GM12878 (cell line): ENCODE results near the gene SLC41A1. TPM values are rescaled to one million over a fixed set of nuclear protein-coding genes. Genes with fewer than 3 reads are reported as not detected.

ENCODE experiments used
- ATAC-seq: fragments of 200-7000 bp; cut with Tn5 transposase; 3 replicates; pipeline ENCODE4 v1.9.1; 2020; ENCODE audit warnings: mild to moderate bottlenecking, moderate library complexity
- BruUV-seq: library from RNA; stranded (reverse); fragments of 400-500 nt; replicated peaks from 2 replicates; lab custom pipeline; 2021; lab: Mats Ljungman, UMichigan
- CTCF ChIA-PET: fragments of 300-600 bp; sonication (Branson Sonifier 250); formaldehyde crosslinking; extraction: SDS; loops from one replicate; lab custom pipeline; 2021; ENCODE audit warnings: inconsistent platforms; lab: Yijun Ruan, JAX
- POLR2A ChIA-PET: fragments of 350-600 bp; formaldehyde crosslinking; extraction: SDS; loops from one replicate; lab custom pipeline; 2021; ENCODE audit warnings: inconsistent platforms; lab: Charles Lee
- RAD21 ChIA-PET: fragments of 300-600 bp; sonication (Branson Sonifier 250); formaldehyde crosslinking; loops from one replicate; lab custom pipeline; 2023; ENCODE audit warnings: antibody characterized with exemption; ENCODE audit not compliant: unreplicated experiment; lab: Charles Lee
- SMC1A ChIA-PET: fragments of 300-600 bp; sonication (Branson Sonifier 250); formaldehyde crosslinking; loops from one replicate; lab custom pipeline; 2023; ENCODE audit not compliant: unreplicated experiment, uncharacterized antibody; lab: Charles Lee
- DNase-seq: peaks from one replicate; pipeline ENCODE4 v3.0.0-alpha.2; 2011; ENCODE audit warnings: low read depth, low spot score
- FAIRE-seq: peaks from 3 replicates; lab custom pipeline; 2011; peaks lifted over from hg19 to GRCh38; lab: Jason Lieb, UNC
- H2AFZ ChIP-seq: 2 replicates; pipeline ENCODE4 v1.6.0; 2011; ENCODE audit warnings: low read depth, low read length, control low read depth; ENCODE audit not compliant: control insufficient read depth
- H3K27ac ChIP-seq: 2 replicates; pipeline ENCODE4 v1.5.1; 2011; ENCODE audit warnings: control low read depth; ENCODE audit not compliant: control insufficient read depth, insufficient read depth
- H3K27me3 ChIP-seq, 2 experiments: replicated peaks in 1 of 2; 2 replicates each; pipeline versions ENCODE4 v1.6.0 to v1.6.1; 2011; ENCODE audit warnings: low read length in 1 of 2; ENCODE audit not compliant: control insufficient read depth in 2 of 2, insufficient read depth in 2 of 2
- H3K36me3 ChIP-seq, 2 experiments: 2 replicates each; pipeline ENCODE4 v1.5.1; 2011; ENCODE audit warnings: low read length in 1 of 2; ENCODE audit not compliant: control insufficient read depth in 2 of 2, insufficient read depth in 2 of 2
- H3K4me1 ChIP-seq: 2 replicates; pipeline ENCODE4 v1.6.1; 2011; ENCODE audit warnings: mild to moderate bottlenecking, low read length, moderate library complexity, mixed read lengths; ENCODE audit not compliant: control insufficient read depth, insufficient read depth
- H3K4me2 ChIP-seq: 2 replicates; pipeline ENCODE4 v1.6.0; 2011; ENCODE audit warnings: control low read depth; ENCODE audit not compliant: control insufficient read depth, insufficient read depth
- H3K4me3 ChIP-seq: fragments of 200-600 bp; sonication (generic); 2 replicates; pipeline ENCODE4 v1.5.1; 2016
- H3K79me2 ChIP-seq: 2 replicates; pipeline ENCODE4 v1.6.0; 2011; ENCODE audit warnings: low read length; ENCODE audit not compliant: control insufficient read depth, insufficient read depth
- H3K9ac ChIP-seq: 2 replicates; pipeline ENCODE4 v1.8.0; 2011; ENCODE audit warnings: low read length, control low read depth, mixed read lengths; ENCODE audit not compliant: control insufficient read depth, insufficient read depth
- H3K9me3 ChIP-seq: replicated peaks from 3 replicates; pipeline ENCODE4 v1.5.1; 2011; ENCODE audit warnings: mild to moderate bottlenecking, low read length; ENCODE audit not compliant: control insufficient read depth, insufficient read depth
- H4K20me1 ChIP-seq: 2 replicates; pipeline ENCODE4 v1.6.0; 2011; ENCODE audit not compliant: control insufficient read depth, insufficient read depth
- BRCA1 ChIP-seq: IDR thresholded peaks from 2 replicates; pipeline ENCODE4 v1.6.1; 2011; ENCODE audit warnings: low read depth, low read length, improper control_type of control experiment
- EGR1 ChIP-seq, 2 experiments: IDR thresholded peaks; 1 replicate in 1 of 2; 2 replicates in 1 of 2; pipeline ENCODE4 v1.6.1; 2011 to 2012; ENCODE audit warnings: low read depth in 2 of 2, low read length in 2 of 2, borderline replicate concordance in 1 of 2, mild to moderate bottlenecking in 1 of 2, moderate library complexity in 1 of 2
- ESRRA ChIP-seq: IDR thresholded peaks from 2 replicates; pipeline ENCODE4 v1.6.1; 2012; ENCODE audit warnings: mild to moderate bottlenecking, low read length, improper control_type of control experiment
- MEF2B ChIP-seq: fragments of 450-650 bp; IDR thresholded peaks from 2 replicates; pipeline ENCODE4 v1.6.1; 2018; ENCODE audit warnings: mild to moderate bottlenecking, moderate library complexity; ENCODE audit not compliant: partially characterized antibody, poor library complexity, severe bottlenecking
- MYC ChIP-seq: IDR thresholded peaks from 2 replicates; pipeline ENCODE4 v1.6.1; 2011; ENCODE audit warnings: mild to moderate bottlenecking, low read length, moderate library complexity, inconsistent platforms; ENCODE audit not compliant: insufficient read depth, insufficient replicate concordance, insufficient read length, severe bottlenecking
- NFYA ChIP-seq: IDR thresholded peaks from 2 replicates; pipeline ENCODE4 v1.6.1; 2011; ENCODE audit warnings: low read depth, mild to moderate bottlenecking, low read length, improper control_type of control experiment, borderline replicate concordance
- POU2F2 ChIP-seq: IDR thresholded peaks from 3 replicates; pipeline ENCODE4 v1.6.1; 2011; ENCODE audit warnings: low read depth, mild to moderate bottlenecking, low read length, borderline replicate concordance
- RUNX3 ChIP-seq: IDR thresholded peaks from 2 replicates; pipeline ENCODE4 v1.6.1; 2012; ENCODE audit warnings: low read length, inconsistent platforms
- SMARCA5 ChIP-seq: fragments of 450-650 bp; IDR thresholded peaks from 2 replicates; pipeline ENCODE4 v1.6.1; 2017; ENCODE audit warnings: mild to moderate bottlenecking
- WGBS: methylation state at CpG from one replicate; pipeline ENCODE4 v1.1.6; 2016; ENCODE audit warnings: low lambda C conversion rate; ENCODE audit not compliant: insufficient replicate concordance, insufficient coverage; ENCODE audit errors: missing lambda C conversion rate; 5-methylcytosine and 5-hydroxymethylcytosine counted together
- in situ Hi-C: fragments of 300-500 bp; cut with MboI; formaldehyde crosslinking; loops from 9 replicates; pipeline ENCODE4 v1.14.3; 2018; ENCODE audit warnings: mixed read lengths
- intact Hi-C: fragments of 100-400 bp; cut with micrococcal nuclease; formaldehyde crosslinking; loops from one replicate; pipeline ENCODE4 v1.14.2; 2022; ENCODE audit not compliant: unreplicated experiment
- polyA plus RNA-seq, 11 experiments: library from polyadenylated mRNA; depleted of rRNA in 4 of 11; unstranded in 6 of 11; stranded (reverse) in 5 of 11; fragments of >200 nt; fragmentation: Nextera tagmentation in 4 of 11; fragmentation: Illumina TruSeq in 1 of 11; extraction: Ambion mirVana in 4 of 11; extraction: Trizol in 1 of 11; gene quantifications; 1 replicate in 1 of 11; 2 replicates in 10 of 11; pipeline versions ENCODE4 v1.2.1 to v1.2.3, GENCODE V29; 2011 to 2016; ENCODE audit warnings: inconsistent platforms in 2 of 11, missing spikeins in 2 of 11, low read depth in 1 of 11
- total RNA-seq, 4 experiments: library from RNA; depleted of rRNA in 3 of 4; stranded (reverse); fragments of >200 nt in 3 of 4; fragmentation: Illumina TruSeq in 1 of 4; extraction: Trizol in 1 of 4; gene quantifications; 2 replicates each; pipeline versions ENCODE4 v1.2.1 to v1.2.3, GENCODE V29; 2013 to 2021
- TF ChIP-seq, protein P1 (sequence below): fragments of 150-350 bp; IDR thresholded peaks from 2 replicates; pipeline ENCODE4 v1.6.1; 2014; ENCODE audit warnings: mild to moderate bottlenecking, low read depth, low read length
- TF ChIP-seq, protein P2 (sequence below): fragments of 450-650 bp; IDR thresholded peaks from 2 replicates; pipeline ENCODE4 v1.6.1; 2017; ENCODE audit warnings: antibody characterized with exemption, mild to moderate bottlenecking, moderate library complexity
- TF ChIP-seq, protein P3 (sequence below): fragments of 450-650 bp; formaldehyde crosslinking; IDR thresholded peaks from 2 replicates; pipeline ENCODE4 v1.4.0; 2022; ENCODE audit warnings: mild to moderate bottlenecking, moderate library complexity

Gene SLC41A1
- total and polyA plus RNA-seq, 10 of the 15 experiments (the other 5 are each of a cell fraction or from before 2014, with no cell fraction given) = 0.13 to 11.3 (median 0.42) TPM

DNA sequence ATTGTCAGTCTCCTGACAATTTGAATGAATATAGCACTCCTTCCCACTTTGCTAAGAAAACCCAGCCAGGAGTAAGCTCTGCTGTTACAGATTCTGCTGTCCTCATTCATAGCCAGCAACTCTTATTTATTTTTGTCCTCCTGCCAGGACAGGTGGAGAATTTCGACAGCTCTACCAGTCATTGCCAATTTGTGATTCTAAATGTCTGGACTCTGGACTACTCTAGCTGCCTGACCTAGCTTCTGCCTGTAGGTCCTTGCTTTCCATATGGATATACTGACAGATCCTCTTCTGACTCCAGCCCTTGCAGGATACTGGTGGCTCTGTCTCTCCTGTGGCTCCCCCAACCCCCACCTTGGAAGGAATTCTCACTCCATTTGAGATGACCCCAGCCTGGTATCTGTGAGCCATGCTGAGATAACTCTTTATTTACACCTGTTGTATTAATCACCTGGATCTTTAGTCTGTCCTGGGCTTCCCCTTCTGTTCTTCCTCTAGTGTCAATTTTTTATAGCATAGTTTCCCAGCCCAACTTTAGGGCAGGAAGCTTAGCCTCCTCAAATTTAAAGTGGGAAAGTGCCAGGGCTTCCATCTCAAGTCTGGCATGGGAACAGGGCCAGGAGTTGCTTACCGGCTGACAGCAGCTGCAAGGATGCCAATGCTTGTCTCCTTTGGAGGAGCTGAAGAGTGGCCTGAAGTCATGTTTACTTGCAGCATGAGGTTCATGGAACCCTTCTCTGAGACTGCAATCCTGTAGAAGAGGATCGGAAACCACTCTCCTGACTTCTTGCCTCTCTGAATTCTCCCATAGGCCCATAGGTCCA, 30.2 kb upstream of the SLC41A1 start:
- ChIA-PET SMC1A (interaction anchor here (0.6 kb wide), 1 partner anchor 585 kb away, joined by 4 read pairs; no protein-coding TSS in a partner anchor), CTCF (no interaction called here), POLR2A (interaction anchor here (0.6 kb wide), 1 partner anchor 868 kb away, joined by 4 read pairs; no protein-coding TSS in a partner anchor), RAD21 (no interaction called here)
- WGBS = 65% methylated on average over 3 of the region's 3 CpGs
- no TSS peak for BruUV-seq
- ATAC-seq (no peak), FAIRE-seq (no peak), DNase-seq (no peak)
- no peak overlapping the region for H3K9ac ChIP-seq
- H3K4me2 ChIP-seq = no peak overlapping the region
- H3K9me3 ChIP-seq = no peaks in the 10 kb centered on the region
- no peaks in the 10 kb centered on the region for H4K20me1 ChIP-seq
- intact Hi-C loops (no loop called here), in situ Hi-C loops (no loop called here)
- H3K79me2 ChIP-seq = no peaks in the 10 kb centered on the region
- no peaks in the 10 kb centered on the region for H3K4me1 ChIP-seq
- H3K27me3 ChIP-seq = no peaks in the 10 kb centered on the region; a peak in 1 of 4 replicates
- H2AFZ ChIP-seq = no peak overlapping the region
- no peak overlapping the region for H3K27ac ChIP-seq
- no peak overlapping the region for H3K4me3 ChIP-seq
- no peaks in the 10 kb centered on the region for H3K36me3 ChIP-seq
- TF ChIP-seq ESRRA (no peak), RUNX3 (no peak), BRCA1 (no peak), EGR1 (IDR thresholded peaks at IDR 0.05; ENCODE audit: borderline replicate concordance in 1 of 2, low read depth in 2 of 2, low read length in 2 of 2) (no peak), NFYA (no peak), POU2F2 (no peak), MYC (no peak), SMARCA5 (no peak), MEF2B (no peak)
- TF ChIP-seq, protein P1, sequence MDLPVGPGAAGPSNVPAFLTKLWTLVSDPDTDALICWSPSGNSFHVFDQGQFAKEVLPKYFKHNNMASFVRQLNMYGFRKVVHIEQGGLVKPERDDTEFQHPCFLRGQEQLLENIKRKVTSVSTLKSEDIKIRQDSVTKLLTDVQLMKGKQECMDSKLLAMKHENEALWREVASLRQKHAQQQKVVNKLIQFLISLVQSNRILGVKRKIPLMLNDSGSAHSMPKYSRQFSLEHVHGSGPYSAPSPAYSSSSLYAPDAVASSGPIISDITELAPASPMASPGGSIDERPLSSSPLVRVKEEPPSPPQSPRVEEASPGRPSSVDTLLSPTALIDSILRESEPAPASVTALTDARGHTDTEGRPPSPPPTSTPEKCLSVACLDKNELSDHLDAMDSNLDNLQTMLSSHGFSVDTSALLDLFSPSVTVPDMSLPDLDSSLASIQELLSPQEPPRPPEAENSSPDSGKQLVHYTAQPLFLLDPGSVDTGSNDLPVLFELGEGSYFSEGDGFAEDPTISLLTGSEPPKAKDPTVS = no peak
- TF ChIP-seq, protein P2, sequence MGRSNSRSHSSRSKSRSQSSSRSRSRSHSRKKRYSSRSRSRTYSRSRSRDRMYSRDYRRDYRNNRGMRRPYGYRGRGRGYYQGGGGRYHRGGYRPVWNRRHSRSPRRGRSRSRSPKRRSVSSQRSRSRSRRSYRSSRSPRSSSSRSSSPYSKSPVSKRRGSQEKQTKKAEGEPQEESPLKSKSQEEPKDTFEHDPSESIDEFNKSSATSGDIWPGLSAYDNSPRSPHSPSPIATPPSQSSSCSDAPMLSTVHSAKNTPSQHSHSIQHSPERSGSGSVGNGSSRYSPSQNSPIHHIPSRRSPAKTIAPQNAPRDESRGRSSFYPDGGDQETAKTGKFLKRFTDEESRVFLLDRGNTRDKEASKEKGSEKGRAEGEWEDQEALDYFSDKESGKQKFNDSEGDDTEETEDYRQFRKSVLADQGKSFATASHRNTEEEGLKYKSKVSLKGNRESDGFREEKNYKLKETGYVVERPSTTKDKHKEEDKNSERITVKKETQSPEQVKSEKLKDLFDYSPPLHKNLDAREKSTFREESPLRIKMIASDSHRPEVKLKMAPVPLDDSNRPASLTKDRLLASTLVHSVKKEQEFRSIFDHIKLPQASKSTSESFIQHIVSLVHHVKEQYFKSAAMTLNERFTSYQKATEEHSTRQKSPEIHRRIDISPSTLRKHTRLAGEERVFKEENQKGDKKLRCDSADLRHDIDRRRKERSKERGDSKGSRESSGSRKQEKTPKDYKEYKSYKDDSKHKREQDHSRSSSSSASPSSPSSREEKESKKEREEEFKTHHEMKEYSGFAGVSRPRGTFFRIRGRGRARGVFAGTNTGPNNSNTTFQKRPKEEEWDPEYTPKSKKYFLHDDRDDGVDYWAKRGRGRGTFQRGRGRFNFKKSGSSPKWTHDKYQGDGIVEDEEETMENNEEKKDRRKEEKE = no peak
- TF ChIP-seq, protein P3, sequence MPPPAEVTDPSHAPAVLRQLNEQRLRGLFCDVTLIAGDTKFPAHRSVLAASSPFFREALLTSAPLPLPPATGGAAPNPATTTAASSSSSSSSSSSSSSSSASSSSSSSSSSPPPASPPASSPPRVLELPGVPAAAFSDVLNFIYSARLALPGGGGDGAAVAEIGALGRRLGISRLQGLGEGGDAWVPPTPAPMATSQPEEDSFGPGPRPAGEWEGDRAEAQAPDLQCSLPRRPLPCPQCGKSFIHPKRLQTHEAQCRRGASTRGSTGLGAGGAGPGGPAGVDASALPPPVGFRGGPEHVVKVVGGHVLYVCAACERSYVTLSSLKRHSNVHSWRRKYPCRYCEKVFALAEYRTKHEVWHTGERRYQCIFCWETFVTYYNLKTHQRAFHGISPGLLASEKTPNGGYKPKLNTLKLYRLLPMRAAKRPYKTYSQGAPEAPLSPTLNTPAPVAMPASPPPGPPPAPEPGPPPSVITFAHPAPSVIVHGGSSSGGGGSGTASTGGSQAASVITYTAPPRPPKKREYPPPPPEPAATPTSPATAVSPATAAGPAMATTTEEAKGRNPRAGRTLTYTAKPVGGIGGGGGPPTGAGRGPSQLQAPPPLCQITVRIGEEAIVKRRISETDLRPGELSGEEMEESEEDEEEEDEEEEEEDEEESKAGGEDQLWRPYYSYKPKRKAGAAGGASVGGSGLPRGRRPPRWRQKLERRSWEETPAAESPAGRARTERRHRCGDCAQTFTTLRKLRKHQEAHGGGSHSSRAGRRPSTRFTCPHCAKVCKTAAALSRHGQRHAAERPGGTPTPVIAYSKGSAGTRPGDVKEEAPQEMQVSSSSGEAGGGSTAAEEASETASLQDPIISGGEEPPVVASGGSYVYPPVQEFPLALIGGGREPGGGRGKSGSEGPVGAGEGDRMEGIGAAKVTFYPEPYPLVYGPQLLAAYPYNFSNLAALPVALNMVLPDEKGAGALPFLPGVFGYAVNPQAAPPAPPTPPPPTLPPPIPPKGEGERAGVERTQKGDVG (CRISPR knock-in tag) = no peak
